BJ (cell line): Measurements from ENCODE around the gene ADAMTS7. TPM values are rescaled to one million over a fixed set of nuclear protein-coding genes. Genes with fewer than 3 reads are reported as not detected.

Experiments used
- CTCF ChIA-PET: fragments of 350-600 bp; formaldehyde crosslinking; extraction: SDS; loops from one replicate; lab custom pipeline; 2021; ENCODE audit warnings: antibody characterized with exemption, inconsistent platforms; lab: Yijun Ruan, JAX
- POLR2A ChIA-PET: fragments of 300-600 bp; sonication (Branson Sonifier 250); formaldehyde crosslinking; extraction: SDS; loops from one replicate; lab custom pipeline; 2021; ENCODE audit warnings: antibody characterized with exemption; lab: Charles Lee
- DNase-seq: peaks from one replicate; pipeline ENCODE4 v3.0.0-alpha.2; 2011; ENCODE audit warnings: low read depth
- H3K27me3 ChIP-seq: 2 replicates; pipeline ENCODE4 v1.6.0; 2011; ENCODE audit warnings: low read length; ENCODE audit not compliant: control insufficient read depth, insufficient read depth
- H3K36me3 ChIP-seq: 2 replicates; pipeline ENCODE4 v1.5.1; 2011; ENCODE audit warnings: low read length; ENCODE audit not compliant: control insufficient read depth, insufficient read depth
- H3K4me3 ChIP-seq: 2 replicates; pipeline ENCODE4 v1.5.1; 2011; ENCODE audit warnings: low read depth, mild to moderate bottlenecking, control low read depth, low read length
- polyA plus RNA-seq: library from polyadenylated mRNA; depleted of rRNA; stranded (reverse); fragments of >200 nt; gene quantifications from 2 replicates; pipeline ENCODE4 v1.2.3, GENCODE V29; 2011
- TF ChIP-seq, protein P1 (sequence below): IDR thresholded peaks from 2 replicates; pipeline ENCODE4 v1.5.1; 2011; ENCODE audit warnings: low read depth, mild to moderate bottlenecking, control low read depth, inconsistent platforms, low read length, moderate library complexity; ENCODE audit not compliant: insufficient read depth

Gene ADAMTS7
- polyA plus RNA-seq, 1 experiment, result 9.6 TPM

DNA sequence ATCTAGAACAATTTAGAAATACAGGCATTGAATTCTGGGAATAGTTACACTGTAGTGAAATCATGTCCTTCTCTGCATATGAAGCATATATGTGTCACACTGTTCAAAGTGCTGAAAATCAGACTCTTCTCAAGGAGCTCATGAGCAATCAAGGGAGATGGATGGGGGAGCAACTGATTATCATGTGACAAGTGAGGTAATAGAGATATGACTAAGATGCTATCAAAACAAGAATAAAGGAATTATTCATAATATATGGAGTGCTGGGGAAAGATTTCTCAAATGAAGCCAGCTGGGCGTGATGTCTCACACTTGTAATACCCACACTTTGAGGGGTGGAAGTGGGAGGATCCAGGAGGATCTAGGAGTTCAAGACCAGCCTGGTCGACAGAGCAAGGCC, 95.3 kb downstream of the ADAMTS7 start:
- Histone ChIP-seq H3K36me3 (no peaks in the 10 kb centered on the region), H3K27me3 (peaks cover 2% of the 10 kb centered on the region; the same call in 1 of the 2 replicates), H3K4me3 (no peak overlapping the region)
- CTCF ChIA-PET, result interaction anchor here (0.7 to 1.2 kb wide), 2 partner anchors 25 to 35 kb away, joined by 3 to 4 read pairs; no protein-coding TSS in a partner anchor
- TF ChIP-seq, protein P1, sequence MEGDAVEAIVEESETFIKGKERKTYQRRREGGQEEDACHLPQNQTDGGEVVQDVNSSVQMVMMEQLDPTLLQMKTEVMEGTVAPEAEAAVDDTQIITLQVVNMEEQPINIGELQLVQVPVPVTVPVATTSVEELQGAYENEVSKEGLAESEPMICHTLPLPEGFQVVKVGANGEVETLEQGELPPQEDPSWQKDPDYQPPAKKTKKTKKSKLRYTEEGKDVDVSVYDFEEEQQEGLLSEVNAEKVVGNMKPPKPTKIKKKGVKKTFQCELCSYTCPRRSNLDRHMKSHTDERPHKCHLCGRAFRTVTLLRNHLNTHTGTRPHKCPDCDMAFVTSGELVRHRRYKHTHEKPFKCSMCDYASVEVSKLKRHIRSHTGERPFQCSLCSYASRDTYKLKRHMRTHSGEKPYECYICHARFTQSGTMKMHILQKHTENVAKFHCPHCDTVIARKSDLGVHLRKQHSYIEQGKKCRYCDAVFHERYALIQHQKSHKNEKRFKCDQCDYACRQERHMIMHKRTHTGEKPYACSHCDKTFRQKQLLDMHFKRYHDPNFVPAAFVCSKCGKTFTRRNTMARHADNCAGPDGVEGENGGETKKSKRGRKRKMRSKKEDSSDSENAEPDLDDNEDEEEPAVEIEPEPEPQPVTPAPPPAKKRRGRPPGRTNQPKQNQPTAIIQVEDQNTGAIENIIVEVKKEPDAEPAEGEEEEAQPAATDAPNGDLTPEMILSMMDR, result no peak
- DNase-seq, result no peak
- POLR2A ChIA-PET, result no interaction called here

DNA sequence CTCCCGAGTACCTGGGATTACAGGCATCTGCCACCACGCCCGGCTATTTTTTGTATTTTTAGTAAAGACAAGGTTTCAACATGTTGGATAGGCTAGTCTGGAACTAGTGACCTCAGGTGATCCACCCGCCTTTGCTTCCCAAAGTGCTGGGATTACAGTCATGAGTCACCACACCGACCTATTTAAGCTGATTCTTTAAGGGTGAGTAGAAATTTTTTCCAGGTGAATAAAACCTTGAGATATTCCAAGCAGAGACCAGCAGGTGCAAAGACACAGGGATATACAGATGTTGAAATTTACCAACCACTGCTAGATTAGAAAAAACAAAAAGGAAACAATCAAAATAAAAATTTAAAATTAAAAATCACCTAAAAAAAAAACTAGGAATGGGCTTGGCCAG, 95.8 kb downstream of the ADAMTS7 start:
- Histone ChIP-seq H3K27me3 (peaks cover 2% of the 10 kb centered on the region; the same call in 1 of the 2 replicates), H3K36me3 (no peaks in the 10 kb centered on the region), H3K4me3 (no peak overlapping the region)
- no peak for DNase-seq
- POLR2A ChIA-PET, result no interaction called here
- TF ChIP-seq, protein P1, result no peak
- CTCF ChIA-PET, result interaction anchor here (1.2 kb wide), 1 partner anchor 25 kb away, joined by 4 read pairs; no protein-coding TSS in a partner anchor

DNA sequence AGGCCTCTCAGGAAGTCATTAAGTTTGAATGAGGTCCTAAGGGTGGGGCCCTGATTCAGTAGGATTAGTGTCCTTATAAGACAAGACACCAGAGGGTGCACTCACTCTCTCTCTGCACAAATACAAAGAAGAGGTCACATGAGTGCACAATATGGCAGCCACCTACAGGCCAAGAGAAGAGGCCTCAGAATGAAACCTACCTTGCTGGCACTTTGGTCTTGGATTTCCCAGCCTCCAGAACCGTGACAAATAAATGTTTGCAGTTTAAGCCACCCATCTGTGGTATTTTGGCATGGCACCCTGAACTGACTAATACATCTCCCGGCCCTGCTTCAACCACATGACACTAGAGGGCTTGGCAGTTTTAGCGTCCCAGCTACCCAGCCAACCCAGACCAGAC, 96.4 kb downstream of the ADAMTS7 start:
- DNase-seq, result no peak
- ChIA-PET CTCF (interaction anchor here (1.2 kb wide), 1 partner anchor 26 kb away, joined by 4 read pairs; no protein-coding TSS in a partner anchor), POLR2A (no interaction called here)
- Histone ChIP-seq H3K27me3 (peaks cover 2% of the 10 kb centered on the region; the same call in 1 of the 2 replicates), H3K36me3 (no peaks in the 10 kb centered on the region), H3K4me3 (no peak overlapping the region)
- TF ChIP-seq, protein P1, result no peak

DNA sequence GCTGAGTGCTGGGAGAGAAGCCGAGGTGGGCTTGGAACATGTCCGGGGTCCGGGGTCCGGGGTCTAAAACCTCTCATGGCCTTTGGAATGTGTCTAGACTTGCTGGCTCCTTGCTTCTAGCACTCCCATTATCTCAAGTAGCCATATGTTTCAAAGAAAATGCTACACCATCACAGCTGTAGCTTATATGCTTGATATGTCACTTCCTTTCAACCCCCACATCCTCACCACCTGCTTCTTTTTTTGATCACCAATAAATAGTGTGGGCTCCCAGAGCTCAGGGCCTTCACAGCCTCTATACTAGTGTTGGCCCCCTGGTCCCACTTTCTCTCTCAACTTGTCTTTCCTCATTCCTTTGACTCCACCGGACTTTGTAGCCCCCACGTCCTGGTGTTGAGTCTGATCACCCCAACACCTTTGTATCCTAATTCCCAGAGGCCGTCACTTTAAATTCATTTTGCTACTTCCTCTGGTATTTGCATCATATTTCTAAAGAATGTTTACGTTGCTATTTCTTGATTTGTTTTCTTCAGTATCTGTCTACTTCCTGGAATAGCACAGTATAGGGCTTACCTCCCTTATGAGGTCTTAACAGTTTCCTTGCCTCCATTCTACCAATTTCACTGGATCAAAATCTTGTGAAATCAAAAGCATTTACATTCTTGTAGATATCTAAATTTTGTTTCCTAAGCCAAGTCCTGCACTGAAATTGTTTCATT, 98.3 kb downstream of the ADAMTS7 start:
- Histone ChIP-seq H3K27me3 (no peaks in the 10 kb centered on the region; the same call in 1 of the 2 replicates), H3K36me3 (no peaks in the 10 kb centered on the region), H3K4me3 (no peak overlapping the region)
- ChIA-PET CTCF (interaction anchor here (1.3 to 7.1 kb wide), 2 partner anchors 23 to 95 kb away, joined by 3 to 83 read pairs; partner anchors contain the start of gene CHRNA3), POLR2A (no interaction called here)
- TF ChIP-seq, protein P1, result no peak
- DNase-seq, result no peak

DNA sequence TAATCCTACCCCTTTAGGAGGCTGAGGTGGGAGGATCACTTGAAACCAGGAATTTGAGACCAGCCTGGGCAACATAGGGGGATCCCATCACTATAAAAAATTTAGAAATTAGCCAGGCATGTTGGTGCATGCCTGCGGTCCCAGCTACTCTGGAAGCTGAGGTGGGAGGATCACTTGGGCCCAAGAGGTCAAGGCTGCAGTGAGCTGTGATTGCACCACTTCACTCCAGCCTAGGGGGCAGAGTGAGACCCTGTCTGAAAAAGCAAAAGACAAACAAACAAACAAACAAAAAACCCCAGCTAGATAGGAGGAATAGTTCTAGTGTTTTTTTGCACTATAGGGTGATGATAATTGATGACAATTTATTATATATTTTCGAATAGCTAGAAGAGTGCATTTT, 99.6 kb downstream of the ADAMTS7 start:
- ChIA-PET CTCF (interaction anchor here (0.7 to 7.1 kb wide), 3 partner anchors 22 to 277 kb away, joined by 3 to 83 read pairs (median 3); partner anchors contain the start of gene CHRNA3), POLR2A (no interaction called here)
- no peaks in the 10 kb centered on the region; the same call in none of the 2 replicates for H3K27me3 ChIP-seq
- DNase-seq, result no peak
- no peak overlapping the region for H3K4me3 ChIP-seq
- H3K36me3 ChIP-seq, result no peaks in the 10 kb centered on the region
- TF ChIP-seq, protein P1, result no peak
